Glutamatergic neuron (in vitro differentiated cells): Measurements from ENCODE around the gene ADARB2. TPM values are rescaled to one million over a fixed set of nuclear protein-coding genes. Genes with fewer than 3 reads are reported as not detected.

Experiments
- DNase-seq: peaks from one replicate; pipeline ENCODE4 v3.0.0; 2022
- H3K27ac Mint-ChIP-seq: one replicate; pipeline ENCODE4 v1.8.0; 2020; ENCODE audit warnings: mild to moderate bottlenecking, mixed read lengths, inconsistent platforms; ENCODE audit not compliant: unreplicated experiment
- H3K27me3 Mint-ChIP-seq: one replicate; pipeline ENCODE4 v1.8.0; 2020; ENCODE audit warnings: mild to moderate bottlenecking, moderate library complexity, mixed read lengths, inconsistent platforms; ENCODE audit not compliant: unreplicated experiment
- H3K36me3 Mint-ChIP-seq: one replicate; pipeline ENCODE4 v1.8.0; 2020; ENCODE audit warnings: mild to moderate bottlenecking, mixed read lengths, inconsistent platforms; ENCODE audit not compliant: unreplicated experiment
- H3K4me1 Mint-ChIP-seq: one replicate; pipeline ENCODE4 v1.8.0; 2020; ENCODE audit warnings: mild to moderate bottlenecking, low read depth, mixed read lengths, inconsistent platforms; ENCODE audit not compliant: unreplicated experiment
- H3K4me3 Mint-ChIP-seq: one replicate; pipeline ENCODE4 v1.8.0; 2020; ENCODE audit warnings: mild to moderate bottlenecking, mixed read lengths, inconsistent platforms; ENCODE audit not compliant: unreplicated experiment
- H3K9me3 Mint-ChIP-seq: one replicate; pipeline ENCODE4 v1.8.0; 2020; ENCODE audit warnings: mild to moderate bottlenecking, moderate library complexity, mixed read lengths, inconsistent platforms; ENCODE audit not compliant: unreplicated experiment
- total RNA-seq: library from RNA; stranded (reverse); fragmentation: NEBNext Ultra II Directional; extraction: Animal tissue kit (Norgen Biotek cat#: 25700); gene quantifications from one replicate; pipeline ENCODE4 v1.2.1, GENCODE V29; 2021; ENCODE audit not compliant: unreplicated experiment
- TF ChIP-seq, protein P1 (sequence below): fragments of 200-600 bp; sonication (generic); IDR thresholded peaks from one replicate; pipeline ENCODE4 v1.5.0; 2021; ENCODE audit not compliant: partially characterized antibody, unreplicated experiment

ADARB2 gene
- total RNA-seq, 1 donor from 2014 or later = 20.6 TPM

DNA sequence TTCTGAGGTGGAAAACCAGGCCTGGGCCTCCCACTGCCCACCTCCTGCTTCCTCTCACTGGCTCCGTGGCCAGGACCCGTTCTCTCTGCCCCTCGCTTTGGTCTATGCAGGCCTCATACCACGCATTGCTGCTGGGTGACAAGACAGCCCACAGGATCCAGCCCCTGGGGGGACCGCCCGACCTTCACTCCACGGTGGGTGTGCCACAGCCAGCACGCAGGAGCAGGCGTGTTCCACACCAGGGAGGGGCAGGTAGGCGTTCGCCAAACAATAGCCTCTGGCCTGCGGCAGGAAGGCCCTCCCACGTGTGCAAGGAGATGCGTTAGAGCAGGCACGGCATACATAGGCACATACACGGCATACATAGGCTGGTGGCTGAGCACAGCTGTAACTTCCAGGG lies 447.7 kb downstream of the ADARB2 start:
- Mint-ChIP-seq H3K9me3 (peaks cover 11% of the 10 kb centered on the region), H3K4me3 (no peak overlapping the region), H3K36me3 (no peaks in the 10 kb centered on the region), H3K27ac (peak overlapping the region; percentile 38), H3K4me1 (peaks cover 55% of the 10 kb centered on the region), H3K27me3 (peaks cover 7% of the 10 kb centered on the region)
- TF ChIP-seq, protein P1, sequence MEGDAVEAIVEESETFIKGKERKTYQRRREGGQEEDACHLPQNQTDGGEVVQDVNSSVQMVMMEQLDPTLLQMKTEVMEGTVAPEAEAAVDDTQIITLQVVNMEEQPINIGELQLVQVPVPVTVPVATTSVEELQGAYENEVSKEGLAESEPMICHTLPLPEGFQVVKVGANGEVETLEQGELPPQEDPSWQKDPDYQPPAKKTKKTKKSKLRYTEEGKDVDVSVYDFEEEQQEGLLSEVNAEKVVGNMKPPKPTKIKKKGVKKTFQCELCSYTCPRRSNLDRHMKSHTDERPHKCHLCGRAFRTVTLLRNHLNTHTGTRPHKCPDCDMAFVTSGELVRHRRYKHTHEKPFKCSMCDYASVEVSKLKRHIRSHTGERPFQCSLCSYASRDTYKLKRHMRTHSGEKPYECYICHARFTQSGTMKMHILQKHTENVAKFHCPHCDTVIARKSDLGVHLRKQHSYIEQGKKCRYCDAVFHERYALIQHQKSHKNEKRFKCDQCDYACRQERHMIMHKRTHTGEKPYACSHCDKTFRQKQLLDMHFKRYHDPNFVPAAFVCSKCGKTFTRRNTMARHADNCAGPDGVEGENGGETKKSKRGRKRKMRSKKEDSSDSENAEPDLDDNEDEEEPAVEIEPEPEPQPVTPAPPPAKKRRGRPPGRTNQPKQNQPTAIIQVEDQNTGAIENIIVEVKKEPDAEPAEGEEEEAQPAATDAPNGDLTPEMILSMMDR = no peak
- DNase-seq = no peak

DNA sequence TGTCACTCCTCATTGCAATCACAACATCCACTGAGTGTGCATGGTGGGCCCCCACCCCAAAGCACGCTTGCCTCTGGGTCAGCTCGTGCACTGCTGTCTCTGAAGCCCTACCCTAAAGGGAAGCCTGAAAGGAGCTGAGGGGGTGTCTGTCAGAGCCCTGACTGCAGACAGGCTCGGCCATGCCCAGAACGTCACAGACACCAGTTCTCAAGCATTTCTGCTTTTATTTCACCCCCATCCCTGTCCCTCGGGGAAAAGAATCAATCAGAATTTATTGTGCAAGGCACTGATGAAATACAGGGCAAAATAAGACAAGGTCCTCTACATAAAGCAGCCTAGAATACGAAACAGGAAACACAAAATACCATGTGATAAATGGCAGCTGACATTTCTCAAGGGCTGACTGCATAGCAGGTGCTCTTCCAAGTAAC lies 449.3 kb downstream of the ADARB2 start:
- DNase-seq = no peak
- Mint-ChIP-seq H3K27ac (peak overlapping the region; percentile 11), H3K36me3 (no peaks in the 10 kb centered on the region), H3K27me3 (peaks cover 2% of the 10 kb centered on the region), H3K9me3 (peaks cover 6% of the 10 kb centered on the region), H3K4me3 (no peak overlapping the region), H3K4me1 (peaks cover 40% of the 10 kb centered on the region)
- TF ChIP-seq, protein P1 = no peak

DNA sequence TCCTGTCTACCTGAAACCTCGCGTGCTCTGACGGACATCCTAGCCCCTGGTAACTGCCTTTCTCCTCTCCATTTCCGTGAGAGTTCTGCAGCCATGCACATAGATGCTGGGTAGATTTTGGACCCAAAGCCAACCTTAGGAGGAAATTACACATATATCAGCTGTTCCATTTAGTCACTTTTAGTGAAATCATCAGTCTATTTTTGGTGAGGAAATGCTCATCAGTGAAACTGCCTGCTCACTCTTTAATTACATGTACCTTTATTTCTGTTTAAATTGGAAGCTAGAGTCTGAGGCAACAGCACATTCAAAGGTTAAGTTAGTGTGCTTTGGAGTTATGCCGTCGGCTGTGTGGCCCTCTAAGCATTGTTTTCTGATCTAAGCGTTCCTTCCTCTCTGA lies 449.8 kb downstream of the ADARB2 start:
- Mint-ChIP-seq H3K4me1 (peaks cover 38% of the 10 kb centered on the region), H3K4me3 (no peak overlapping the region), H3K27ac (peak overlapping the region; percentile 11), H3K27me3 (peaks cover under 1% of the 10 kb centered on the region), H3K36me3 (no peaks in the 10 kb centered on the region), H3K9me3 (peaks cover 5% of the 10 kb centered on the region)
- no peak for DNase-seq
- TF ChIP-seq, protein P1 = no peak

DNA sequence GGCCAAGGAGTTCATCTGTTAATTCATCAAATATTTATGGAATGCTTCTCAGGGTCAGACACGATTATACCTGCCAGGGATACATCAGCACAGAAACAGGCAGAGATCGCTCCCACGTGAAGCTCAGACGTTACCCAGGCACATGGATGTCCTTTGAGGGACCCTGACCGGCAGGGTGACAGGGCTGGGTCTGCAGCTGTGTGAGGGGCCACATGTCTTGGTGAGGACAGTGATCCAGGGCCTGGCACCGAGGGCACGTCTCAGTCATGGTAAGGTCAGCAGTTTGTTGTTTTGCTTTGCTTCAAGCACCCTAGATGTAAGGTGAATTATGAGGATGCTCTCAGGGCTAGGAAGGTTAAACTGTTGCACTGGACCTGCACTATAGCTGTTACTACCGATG lies 453.2 kb downstream of the ADARB2 start:
- Mint-ChIP-seq H3K4me1 (peaks cover 12% of the 10 kb centered on the region), H3K4me3 (no peak overlapping the region), H3K36me3 (peaks cover 6% of the 10 kb centered on the region), H3K27ac (no peak overlapping the region), H3K27me3 (no peaks in the 10 kb centered on the region), H3K9me3 (peaks cover 4% of the 10 kb centered on the region)
- TF ChIP-seq, protein P1 = no peak
- no peak for DNase-seq

DNA sequence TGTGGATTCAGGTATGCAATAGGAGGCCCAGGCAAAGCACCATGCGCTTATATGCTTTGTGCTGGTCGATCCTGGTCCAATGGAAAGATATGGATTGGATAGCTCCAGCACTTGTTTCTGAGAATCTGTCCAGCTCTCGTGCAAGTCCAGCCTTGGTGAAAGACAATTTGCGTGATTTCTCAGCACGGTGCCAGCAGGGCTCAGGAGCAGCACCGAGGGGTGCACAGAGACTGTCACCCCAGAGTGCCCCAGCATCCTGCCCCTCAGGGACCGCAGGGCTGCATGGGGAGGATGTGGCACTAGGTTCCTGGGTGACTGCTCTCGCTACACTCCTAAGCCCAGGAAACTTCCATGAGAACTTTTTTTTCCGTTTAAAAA lies 455.9 kb downstream of the ADARB2 start:
- Mint-ChIP-seq H3K27me3 (peaks cover 4% of the 10 kb centered on the region), H3K4me3 (no peak overlapping the region), H3K9me3 (peaks cover 1% of the 10 kb centered on the region), H3K36me3 (peaks cover 11% of the 10 kb centered on the region), H3K4me1 (no peaks in the 10 kb centered on the region), H3K27ac (no peak overlapping the region)
- TF ChIP-seq, protein P1 = no peak
- DNase-seq = no peak
